Activated naive CD4-positive, alpha-beta T cell treated with anti-CD3 and anti-CD28 coated beads for 36 hours (primary cell): Measurements from ENCODE around the gene SERPINH1. TPM values are rescaled to one million over a fixed set of nuclear protein-coding genes. Genes with fewer than 3 reads are reported as not detected.
A peak's percentile ranks its signal among the peaks of the same experiment; 100 is the strongest.

Source experiments
- CTCF ChIA-PET: fragments of 350-600 bp; sonication (Branson Sonifier 250); formaldehyde crosslinking; loops from one replicate; lab custom pipeline; 2021; ENCODE audit warnings: antibody characterized with exemption; lab: Charles Lee
- DNase-seq: peaks from one replicate; pipeline ENCODE4 v3.0.0-alpha.2; 2020
- H3K27ac Mint-ChIP-seq: one replicate; pipeline ENCODE4 v1.8.0; 2021; ENCODE audit warnings: mild to moderate bottlenecking, mixed read lengths
- H3K27me3 Mint-ChIP-seq: one replicate; pipeline ENCODE4 v1.8.0; 2021; ENCODE audit warnings: low read depth, mixed read lengths
- H3K36me3 Mint-ChIP-seq: one replicate; pipeline ENCODE4 v1.8.0; 2021; ENCODE audit warnings: low read depth, mixed read lengths
- H3K4me1 Mint-ChIP-seq: one replicate; pipeline ENCODE4 v1.8.0; 2021; ENCODE audit warnings: low read depth, mixed read lengths
- H3K4me3 Mint-ChIP-seq: one replicate; pipeline ENCODE4 v1.8.0; 2021; ENCODE audit warnings: mild to moderate bottlenecking, moderate library complexity, mixed read lengths
- H3K9me3 Mint-ChIP-seq: one replicate; pipeline ENCODE4 v1.8.0; 2021; ENCODE audit warnings: mixed read lengths
- intact Hi-C: fragments of 100-400 bp; cut with micrococcal nuclease; formaldehyde crosslinking; loops from one replicate; pipeline ENCODE4 v1.15.1; 2023
- total RNA-seq, 2 experiments: library from RNA; stranded (reverse); gene quantifications; one replicate each; pipeline ENCODE4 v1.2.3, GENCODE V29; 2021

SERPINH1 gene
- total RNA-seq, 2 experiments from 2014 or later: 13.9 to 15.4 TPM

- CTCF ChIA-PET: interaction anchor here (0.6 to 8.5 kb wide), 19 partner anchors 9 to 1046 kb away, joined by 3 to 153 read pairs (median 3); partner anchors contain the start of gene GDPD5
- intact Hi-C loops: no loop called here
- Mint-ChIP-seq H3K27me3 (peaks cover 4% of the 10 kb centered on the region), H3K36me3 (no peaks in the 10 kb centered on the region), H3K9me3 (no peaks in the 10 kb centered on the region), H3K4me3 (no peak overlapping the region), H3K27ac (no peak overlapping the region), H3K4me1 (peaks cover 22% of the 10 kb centered on the region)
- no peak for DNase-seq
Measured at GRCh38 chr11:75534259-75535069, 27.6 kb upstream of the SERPINH1 start.

- H3K27ac Mint-ChIP-seq: no peak overlapping the region
- H3K4me1 Mint-ChIP-seq: peaks cover 22% of the 10 kb centered on the region
- no peak overlapping the region for H3K4me3 Mint-ChIP-seq
- CTCF ChIA-PET: interaction anchor here (0.9 to 8.5 kb wide), 7 partner anchors 9 to 209 kb away, joined by 3 to 153 read pairs (median 7); partner anchors contain the start of gene GDPD5
- no peaks in the 10 kb centered on the region for H3K9me3 Mint-ChIP-seq
- no peaks in the 10 kb centered on the region for H3K36me3 Mint-ChIP-seq
- no peak for DNase-seq
- peaks cover 4% of the 10 kb centered on the region for H3K27me3 Mint-ChIP-seq
- intact Hi-C loops: no loop called here
Measured at GRCh38 chr11:75535071-75535470, 27.0 kb upstream of the SERPINH1 start.

- no peak overlapping the region for H3K27ac Mint-ChIP-seq
- H3K9me3 Mint-ChIP-seq: no peaks in the 10 kb centered on the region
- H3K36me3 Mint-ChIP-seq: no peaks in the 10 kb centered on the region
- peaks cover 4% of the 10 kb centered on the region for H3K27me3 Mint-ChIP-seq
- no peak overlapping the region for H3K4me3 Mint-ChIP-seq
- H3K4me1 Mint-ChIP-seq: peaks cover 21% of the 10 kb centered on the region
- CTCF ChIA-PET: interaction anchor here (1.0 to 2.9 kb wide), 6 partner anchors 12 to 148 kb away, joined by 3 to 10 read pairs (median 3); no protein-coding TSS in a partner anchor
- intact Hi-C loops: no loop called here
- DNase-seq: peak; percentile 52
Measured at GRCh38 chr11:75536786-75537641, 25.0 kb upstream of the SERPINH1 start.

GRCh38 chr11:75537740-75538139, 24.3 kb upstream of the SERPINH1 start:
- CTCF ChIA-PET: interaction anchor here (1.0 to 2.9 kb wide), 3 partner anchors 36 to 149 kb away, joined by 3 to 10 read pairs (median 8); no protein-coding TSS in a partner anchor
- H3K4me1 Mint-ChIP-seq: peaks cover 17% of the 10 kb centered on the region
- no peaks in the 10 kb centered on the region for H3K36me3 Mint-ChIP-seq
- no peaks in the 10 kb centered on the region for H3K9me3 Mint-ChIP-seq
- H3K4me3 Mint-ChIP-seq: no peak overlapping the region
- DNase-seq: no peak
- H3K27ac Mint-ChIP-seq: no peak overlapping the region
- H3K27me3 Mint-ChIP-seq: peaks cover 4% of the 10 kb centered on the region
- intact Hi-C loops: no loop called here

- H3K9me3 Mint-ChIP-seq: no peaks in the 10 kb centered on the region
- DNase-seq: no peak
- CTCF ChIA-PET: interaction anchor here (0.6 to 2.9 kb wide), 3 partner anchors 12 to 149 kb away, joined by 3 to 10 read pairs (median 8); no protein-coding TSS in a partner anchor
- intact Hi-C loops: no loop called here
- no peaks in the 10 kb centered on the region for H3K36me3 Mint-ChIP-seq
- no peak overlapping the region for H3K27ac Mint-ChIP-seq
- H3K4me3 Mint-ChIP-seq: no peak overlapping the region
- peaks cover 4% of the 10 kb centered on the region for H3K27me3 Mint-ChIP-seq
- peaks cover 17% of the 10 kb centered on the region for H3K4me1 Mint-ChIP-seq
Measured at GRCh38 chr11:75538150-75538942, 23.7 kb upstream of the SERPINH1 start.

GRCh38 chr11:75539459-75540334, 22.4 kb upstream of the SERPINH1 start:
- no peak for DNase-seq
- Mint-ChIP-seq H3K27ac (no peak overlapping the region), H3K9me3 (no peaks in the 10 kb centered on the region), H3K4me3 (no peak overlapping the region), H3K27me3 (peaks cover 4% of the 10 kb centered on the region), H3K36me3 (no peaks in the 10 kb centered on the region), H3K4me1 (peaks cover 12% of the 10 kb centered on the region)
- intact Hi-C loops: loop anchor here (10.0 kb wide), 1 partner anchor 165 kb away; no protein-coding TSS in a partner anchor
- CTCF ChIA-PET: interaction anchor here (1.0 kb wide), 1 partner anchor 10 kb away, joined by 3 read pairs; no protein-coding TSS in a partner anchor

- CTCF ChIA-PET: interaction anchor here (1.0 kb wide), 1 partner anchor 12 kb away, joined by 3 read pairs; no protein-coding TSS in a partner anchor
- H3K27ac Mint-ChIP-seq: no peak overlapping the region
- H3K36me3 Mint-ChIP-seq: no peaks in the 10 kb centered on the region
- DNase-seq: no peak
- peaks cover 12% of the 10 kb centered on the region for H3K4me1 Mint-ChIP-seq
- H3K9me3 Mint-ChIP-seq: no peaks in the 10 kb centered on the region
- peaks cover 4% of the 10 kb centered on the region for H3K27me3 Mint-ChIP-seq
- intact Hi-C loops: loop anchor here (10.0 kb wide), 1 partner anchor 163 kb away; no protein-coding TSS in a partner anchor
- H3K4me3 Mint-ChIP-seq: no peak overlapping the region
Measured at GRCh38 chr11:75541193-75542087, 20.6 kb upstream of the SERPINH1 start.

- DNase-seq: no peak
- CTCF ChIA-PET: interaction anchor here (1.0 kb wide), 1 partner anchor 36 kb away, joined by 5 read pairs; no protein-coding TSS in a partner anchor
- no peak overlapping the region for H3K27ac Mint-ChIP-seq
Measured at GRCh38 chr11:75542088-75542438, 20.0 kb upstream of the SERPINH1 start.

GRCh38 chr11:75543806-75544205, 18.2 kb upstream of the SERPINH1 start:
- CTCF ChIA-PET: interaction anchor here (1.3 to 1.7 kb wide), 2 partner anchors 17 to 99 kb away, joined by 4 read pairs; no protein-coding TSS in a partner anchor
- H3K36me3 Mint-ChIP-seq: no peaks in the 10 kb centered on the region
- H3K9me3 Mint-ChIP-seq: no peaks in the 10 kb centered on the region
- intact Hi-C loops: loop anchor here (10.0 kb wide), 1 partner anchor 161 kb away; no protein-coding TSS in a partner anchor
- no peak overlapping the region for H3K27ac Mint-ChIP-seq
- DNase-seq: no peak
- no peak overlapping the region for H3K4me3 Mint-ChIP-seq
- H3K4me1 Mint-ChIP-seq: no peaks in the 10 kb centered on the region
- no peaks in the 10 kb centered on the region for H3K27me3 Mint-ChIP-seq

More at GRCh38 chr11:75542088-75542438, 20.0 kb upstream of the SERPINH1 start:
- H3K4me1 Mint-ChIP-seq: peaks cover 7% of the 10 kb centered on the region
- no peaks in the 10 kb centered on the region for H3K36me3 Mint-ChIP-seq
- no peaks in the 10 kb centered on the region for H3K9me3 Mint-ChIP-seq
- peaks cover 4% of the 10 kb centered on the region for H3K27me3 Mint-ChIP-seq
- intact Hi-C loops: loop anchor here (10.0 kb wide), 1 partner anchor 163 kb away; no protein-coding TSS in a partner anchor
- H3K4me3 Mint-ChIP-seq: no peak overlapping the region

- H3K9me3 Mint-ChIP-seq: no peaks in the 10 kb centered on the region
- H3K36me3 Mint-ChIP-seq: no peaks in the 10 kb centered on the region
- no peak overlapping the region for H3K27ac Mint-ChIP-seq
- no peak for DNase-seq
- no peaks in the 10 kb centered on the region for H3K27me3 Mint-ChIP-seq
- H3K4me1 Mint-ChIP-seq: peaks cover 8% of the 10 kb centered on the region
- CTCF ChIA-PET: interaction anchor here (0.6 to 1.9 kb wide), 5 partner anchors 14 to 233 kb away, joined by 3 to 4 read pairs (median 3); no protein-coding TSS in a partner anchor
- no peak overlapping the region for H3K4me3 Mint-ChIP-seq
- intact Hi-C loops: loop anchor here (1.0 to 10.0 kb wide), 4 partner anchors 30 to 158 kb away; no protein-coding TSS in a partner anchor
Measured at GRCh38 chr11:75547177-75547576, 14.9 kb upstream of the SERPINH1 start.
